H9 (cell line): ENCODE data around the gene TTC9. TPM values are rescaled to one million over a fixed set of nuclear protein-coding genes. Genes with fewer than 3 reads are reported as not detected.

Source experiments
- DNase-seq: peaks from one replicate; pipeline ENCODE4 v3.0.0-alpha.2; 2017
- H2AFZ ChIP-seq: one replicate; pipeline ENCODE4 v1.6.1; 2013; ENCODE audit warnings: mild to moderate bottlenecking, low read length, control low read depth, moderate library complexity
- H2AK5ac ChIP-seq: 2 replicates; pipeline ENCODE4 v1.6.1; 2013; ENCODE audit warnings: low read length, control low read depth, mixed read lengths; ENCODE audit not compliant: insufficient read length
- H2BK120ac ChIP-seq: one replicate; pipeline ENCODE4 v1.6.1; 2013; ENCODE audit warnings: low read depth, mild to moderate bottlenecking, low read length, control low read depth, inconsistent platforms; ENCODE audit not compliant: poor library complexity, severe bottlenecking
- H2BK12ac ChIP-seq: 2 replicates; pipeline ENCODE4 v1.6.1; 2013; ENCODE audit warnings: low read length, control low read depth, mixed read lengths, low read depth; ENCODE audit not compliant: insufficient read length
- H2BK15ac ChIP-seq: 2 replicates; pipeline ENCODE4 v1.6.1; 2013; ENCODE audit warnings: low read depth, low read length, control low read depth
- H2BK20ac ChIP-seq: one replicate; pipeline ENCODE4 v1.6.1; 2013; ENCODE audit warnings: low read depth, mild to moderate bottlenecking, low read length, control low read depth, inconsistent platforms; ENCODE audit not compliant: poor library complexity, severe bottlenecking
- H2BK5ac ChIP-seq: 2 replicates; pipeline ENCODE4 v1.6.1; 2013; ENCODE audit warnings: low read length, control low read depth, mixed read lengths; ENCODE audit not compliant: insufficient read length
- H3K14ac ChIP-seq: 2 replicates; pipeline ENCODE4 v1.6.1; 2013; ENCODE audit warnings: low read length, control low read depth; ENCODE audit not compliant: insufficient read depth
- H3K18ac ChIP-seq: 2 replicates; pipeline ENCODE4 v1.6.1; 2013; ENCODE audit warnings: low read depth, mild to moderate bottlenecking, mixed read lengths, low read length, control low read depth; ENCODE audit not compliant: insufficient read length
- H3K23ac ChIP-seq: 2 replicates; pipeline ENCODE4 v1.6.1; 2013; ENCODE audit warnings: low read length, control low read depth, mixed read lengths, low read depth; ENCODE audit not compliant: insufficient read length
- H3K23me2 ChIP-seq: 2 replicates; pipeline ENCODE4 v1.6.1; 2013; ENCODE audit warnings: low read depth, mild to moderate bottlenecking, mixed read lengths, low read length, control low read depth; ENCODE audit not compliant: insufficient read length, poor library complexity, severe bottlenecking
- H3K27ac ChIP-seq: 2 replicates; pipeline ENCODE4 v1.5.1; 2013; ENCODE audit warnings: low read length, control low read depth, mixed read lengths, low read depth; ENCODE audit not compliant: insufficient read length
- H3K27me3 ChIP-seq: 2 replicates; pipeline ENCODE4 v1.6.1; 2013; ENCODE audit warnings: low read length, control low read depth, inconsistent platforms; ENCODE audit not compliant: insufficient read depth
- H3K4ac ChIP-seq: 2 replicates; pipeline ENCODE4 v1.6.1; 2013; ENCODE audit warnings: low read depth, mild to moderate bottlenecking, control low read depth, inconsistent platforms, low read length, moderate library complexity
- H3K4me1 ChIP-seq: 2 replicates; pipeline ENCODE4 v1.6.1; 2013; ENCODE audit warnings: low read length, control low read depth, inconsistent platforms; ENCODE audit not compliant: insufficient read depth
- H3K4me2 ChIP-seq: 2 replicates; pipeline ENCODE4 v1.6.1; 2013; ENCODE audit warnings: low read length, control low read depth, mixed read lengths; ENCODE audit not compliant: insufficient read length, insufficient read depth
- H3K56ac ChIP-seq: 2 replicates; pipeline ENCODE4 v1.6.1; 2013; ENCODE audit warnings: low read depth, mild to moderate bottlenecking, mixed read lengths, low read length, control low read depth; ENCODE audit not compliant: insufficient read length
- H3K79me1 ChIP-seq: 2 replicates; pipeline ENCODE4 v1.6.1; 2013; ENCODE audit warnings: low read depth, mild to moderate bottlenecking, moderate library complexity, low read length, control low read depth, inconsistent platforms; ENCODE audit not compliant: insufficient read depth, poor library complexity, severe bottlenecking
- H3K79me2 ChIP-seq: 2 replicates; pipeline ENCODE4 v1.6.1; 2013; ENCODE audit warnings: low read length, control low read depth, inconsistent platforms; ENCODE audit not compliant: insufficient read depth
- H3K9ac ChIP-seq: 2 replicates; pipeline ENCODE4 v1.6.1; 2013; ENCODE audit warnings: low read length, control low read depth, mixed read lengths; ENCODE audit not compliant: insufficient read length; ENCODE audit errors: extremely low read depth
- H3K9me3 ChIP-seq: one replicate; pipeline ENCODE4 v1.6.1; 2013; ENCODE audit warnings: low read depth, low read length, inconsistent platforms; ENCODE audit not compliant: control insufficient read depth
- H3T11ph ChIP-seq: one replicate; pipeline ENCODE4 v1.6.1; 2013; ENCODE audit warnings: mild to moderate bottlenecking, low read length, control low read depth, inconsistent platforms
- H4K20me1 ChIP-seq: one replicate; pipeline ENCODE4 v1.6.1; 2013; ENCODE audit not compliant: control insufficient read depth, insufficient read length, insufficient read depth
- H4K5ac ChIP-seq: 2 replicates; pipeline ENCODE4 v1.6.1; 2013; ENCODE audit warnings: low read depth, mild to moderate bottlenecking, mixed read lengths, low read length, control low read depth; ENCODE audit not compliant: insufficient read length
- H4K8ac ChIP-seq: replicated peaks from 2 replicates; pipeline ENCODE4 v1.6.1; 2013; ENCODE audit warnings: low read length, control low read depth, mixed read lengths, low read depth; ENCODE audit not compliant: insufficient read length
- H4K91ac ChIP-seq: 2 replicates; pipeline ENCODE4 v1.6.1; 2013; ENCODE audit warnings: low read depth, mild to moderate bottlenecking, moderate library complexity, mixed read lengths, low read length, control low read depth; ENCODE audit not compliant: insufficient read length
- H3K27ac Mint-ChIP-seq, 3 experiments: 2 replicates in 2 of 3; 3 replicates in 1 of 3; pipeline ENCODE4 v1.8.0; 2020 to 2021; ENCODE audit warnings: mixed read lengths in 3 of 3, mild to moderate bottlenecking in 1 of 3, moderate library complexity in 1 of 3
- H3K27me3 Mint-ChIP-seq: 2 replicates; pipeline ENCODE4 v1.8.0; 2021; ENCODE audit warnings: low read depth, mild to moderate bottlenecking, moderate library complexity, mixed read lengths
- H3K36me3 Mint-ChIP-seq, 3 experiments: 2 replicates in 2 of 3; 3 replicates in 1 of 3; pipeline ENCODE4 v1.8.0; 2020 to 2021; ENCODE audit warnings: low read depth in 3 of 3, mixed read lengths in 3 of 3; ENCODE audit not compliant: insufficient read depth in 1 of 3
- H3K4me1 Mint-ChIP-seq, 2 experiments: 2 replicates each; pipeline ENCODE4 v1.8.0; 2020; ENCODE audit warnings: mixed read lengths in 2 of 2
- H3K4me3 Mint-ChIP-seq, 2 experiments: 2 replicates in 1 of 2; 3 replicates in 1 of 2; pipeline ENCODE4 v1.8.0; 2020 to 2021; ENCODE audit warnings: mild to moderate bottlenecking in 2 of 2, mixed read lengths in 2 of 2, moderate library complexity in 1 of 2
- H3K9me3 Mint-ChIP-seq, 2 experiments: 2 replicates in 1 of 2; 3 replicates in 1 of 2; pipeline ENCODE4 v1.8.0; 2020; ENCODE audit warnings: mild to moderate bottlenecking in 2 of 2, mixed read lengths in 2 of 2, moderate library complexity in 1 of 2
- CTCF ChIP-seq: fragments of 200-600 bp; sonication (generic); conservative IDR thresholded peaks from 3 replicates; pipeline ENCODE4 v1.8.0; 2021; ENCODE audit warnings: antibody characterized with exemption, mild to moderate bottlenecking
- WGBS: extraction: QIAGEN DNeasy Blood & Tissue Kit; methylation state at CpG from one replicate; pipeline ENCODE4 v1.1.7; 2013; ENCODE audit warnings: missing lambda C conversion rate, low lambda C conversion rate, mixed read lengths; ENCODE audit not compliant: insufficient read length; ENCODE audit errors: extremely low coverage; 5-methylcytosine and 5-hydroxymethylcytosine counted together
- total RNA-seq: library from RNA; stranded (reverse); gene quantifications from 2 replicates; pipeline ENCODE4 v1.2.1, GENCODE V29; 2021

The TTC9 gene
- total RNA-seq, 1 experiment from 2014 or later = 17.4 TPM

- peaks cover 23 to 70% (median 61%) of the 10 kb centered on the region in 3 experiments; a peak in 6 of 7 replicates for H3K36me3 Mint-ChIP-seq
- no peak overlapping the region for H2BK120ac ChIP-seq
- WGBS = no CpG with 5 or more reads among the region's 9 CpGs
These were observed 47.3 kb upstream of the TTC9 start for GRCh38 chr14:70594461-70594860.

More at GRCh38 chr14:70594461-70594860, 47.3 kb upstream of the TTC9 start:
- Histone ChIP-seq H4K91ac (no peak overlapping the region), H4K20me1 (no peaks in the 10 kb centered on the region), H3K79me2 (peaks cover 13% of the 10 kb centered on the region; the same call in 1 of the 2 replicates), H2AK5ac (no peak overlapping the region), H3K79me1 (peaks cover 14% of the 10 kb centered on the region), H2BK20ac (no peak overlapping the region), H3K14ac (no peak overlapping the region), H3K9ac (no peak overlapping the region), H3K4ac (no peak overlapping the region), H3T11ph (no peak overlapping the region), H3K18ac (no peak overlapping the region), H3K27me3 (no peaks in the 10 kb centered on the region), H2BK5ac (no peak overlapping the region), H3K56ac (no peak overlapping the region), H4K8ac (no peak overlapping the region), H3K23ac (no peak overlapping the region), H2AFZ (no peak overlapping the region), H3K9me3 (no peaks in the 10 kb centered on the region), H3K4me1 (no peaks in the 10 kb centered on the region), H2BK15ac (no peak overlapping the region), H3K23me2 (peaks cover 2% of the 10 kb centered on the region), H2BK12ac (no peak overlapping the region), H4K5ac (no peak overlapping the region), H3K4me2 (no peak overlapping the region), H3K27ac (no peak overlapping the region)
- DNase-seq = no peak
- Mint-ChIP-seq H3K4me1 (peaks cover 5 to 6% of the 10 kb centered on the region in 2 experiments), H3K4me3 (no peak overlapping the region), H3K27me3 (no peaks in the 10 kb centered on the region), H3K27ac (no peak overlapping the region), H3K9me3 (no peaks in the 10 kb centered on the region)
- no peak for TF ChIP-seq CTCF
